Measurements from ENCODE around the gene MRTO4. TPM values are rescaled to one million over a fixed set of nuclear protein-coding genes. Genes with fewer than 3 reads are reported as not detected.
"Not testable (repeated sequence)": the region's sequence is repeated elsewhere in the genome, so short reads cannot be mapped to it uniquely, and the experiment has no call there.

The MRTO4 gene
- total RNA-seq, 1 donor from 2014 or later, result 10.8 TPM

DNA sequence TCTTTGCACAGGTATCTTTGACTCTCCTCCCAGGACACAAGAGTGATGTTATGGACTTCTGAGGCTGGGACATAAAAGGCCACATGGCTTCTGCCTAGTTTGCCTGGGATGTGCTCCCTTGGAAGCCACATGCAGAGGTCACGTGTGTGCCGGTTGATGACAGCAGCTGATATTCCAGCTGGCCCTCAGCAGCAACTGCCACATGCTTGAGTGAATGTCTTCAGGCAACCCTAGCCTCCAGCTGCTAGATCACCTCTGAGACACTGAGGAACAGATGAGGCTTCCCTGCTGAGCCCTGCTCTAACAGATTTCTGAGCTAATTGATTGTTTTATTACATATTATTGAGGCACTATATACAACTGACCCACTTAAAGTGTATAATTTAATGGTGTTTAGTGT is 48.6 kb downstream of the MRTO4 start:
- intact Hi-C loops (cut with DNase I), result no loop called here
- DNase-seq (no peak), ATAC-seq (ENCODE audit: poor library complexity) (no peak)

DNA sequence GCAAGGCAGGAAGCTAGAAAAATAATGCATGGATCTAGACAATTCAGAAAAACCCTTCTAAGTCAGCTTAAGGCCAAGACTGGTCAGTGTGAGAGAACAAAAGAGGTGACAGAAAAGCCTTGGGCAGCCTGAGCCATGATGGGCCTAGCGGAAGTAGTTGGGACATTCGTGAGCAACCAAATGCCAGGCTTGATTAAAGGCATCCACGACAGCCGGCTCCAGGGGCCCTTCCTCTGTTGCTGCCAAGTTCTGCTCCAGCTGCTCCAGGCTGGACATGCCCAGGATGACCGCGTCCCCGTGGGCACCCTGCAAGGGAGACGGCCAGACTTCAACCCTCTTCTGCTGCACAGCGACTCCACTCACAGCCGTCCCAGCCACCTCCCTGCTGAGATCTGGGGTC is 52.5 kb downstream of the MRTO4 start:
- DNase-seq; intact Hi-C loops (cut with DNase I); ATAC-seq (ENCODE audit: poor library complexity): not testable (repeated sequence)

DNA sequence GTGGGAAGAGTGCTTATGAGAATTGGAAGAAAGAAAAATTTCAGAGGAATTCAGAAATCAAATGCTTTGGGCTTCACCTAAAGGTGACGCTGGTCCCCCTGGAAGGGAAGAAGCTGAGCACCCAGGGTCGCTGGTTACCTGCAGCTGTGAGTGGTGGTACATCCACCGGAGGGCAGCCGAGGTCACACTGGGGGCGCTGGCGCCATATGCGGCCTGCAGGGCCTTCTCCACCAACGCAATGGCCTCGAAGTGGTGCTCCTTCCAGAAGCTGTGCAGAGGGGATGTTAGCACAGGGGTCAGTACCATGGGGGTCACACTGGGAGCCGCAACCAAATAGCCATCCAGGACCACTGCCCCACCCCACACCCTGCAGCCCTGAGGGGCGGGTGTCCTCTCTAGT is 54.3 kb downstream of the MRTO4 start:
- DNase-seq (no peak), ATAC-seq (ENCODE audit: poor library complexity) (no peak)
- intact Hi-C loops (cut with DNase I), result no loop called here

DNA sequence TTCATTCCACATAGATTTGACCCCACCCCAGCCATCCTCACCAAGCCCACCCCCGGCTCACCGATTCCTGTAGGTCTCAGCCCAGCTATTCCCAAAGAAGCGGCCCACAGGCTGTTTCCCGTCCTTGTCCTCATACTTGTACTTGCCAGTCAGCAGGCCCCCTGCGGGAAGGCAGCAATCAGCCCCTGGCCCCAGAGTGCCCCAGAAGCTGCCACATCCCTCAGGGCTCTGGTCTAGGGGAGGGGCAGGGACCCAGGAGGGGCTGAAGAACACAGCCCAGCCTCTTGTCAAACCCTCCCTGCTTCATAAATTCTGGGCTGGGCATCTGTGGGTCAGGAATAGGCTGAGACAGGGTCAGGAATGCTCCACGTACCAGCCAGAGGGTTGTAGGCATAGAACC is 55.3 kb downstream of the MRTO4 start:
- intact Hi-C loops (cut with DNase I), result no loop called here
- DNase-seq (no peak), ATAC-seq (ENCODE audit: poor library complexity) (no peak)

DNA sequence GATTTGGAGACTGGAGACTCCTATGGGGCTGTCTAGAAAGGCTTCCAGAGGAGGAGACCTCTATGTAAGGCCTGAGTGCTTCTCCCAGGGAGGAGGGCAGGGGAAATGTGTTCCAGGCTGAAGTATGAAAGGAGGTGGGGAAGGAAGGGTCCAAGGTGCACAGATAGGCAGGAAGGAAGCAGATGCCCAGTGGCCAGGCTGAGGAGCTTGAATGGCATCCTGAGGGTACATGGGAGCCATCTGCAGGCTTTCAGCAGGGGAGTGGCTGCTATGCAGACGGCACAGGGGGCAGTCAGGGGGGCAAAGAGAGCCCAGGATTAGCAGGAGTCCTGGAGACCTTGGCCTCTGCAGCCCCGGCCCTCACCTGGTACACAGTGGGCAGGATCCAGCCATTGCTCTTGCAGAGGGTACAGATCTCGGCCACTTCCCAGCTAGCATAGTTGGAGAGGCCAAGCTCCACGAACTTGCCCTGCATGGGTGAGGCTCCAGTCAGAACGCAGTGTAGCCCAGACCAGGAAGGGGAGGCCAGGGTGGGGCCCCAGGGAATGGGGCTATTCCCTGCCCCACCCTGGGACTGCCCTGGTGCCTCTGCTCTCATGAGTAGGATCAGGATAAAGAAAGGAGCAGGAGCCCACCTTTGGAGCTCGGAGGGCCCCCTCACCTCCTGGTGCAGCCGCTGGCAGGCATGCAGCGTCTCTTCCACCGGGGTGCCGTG is 56.3 kb downstream of the MRTO4 start:
- ATAC-seq (ENCODE audit: poor library complexity), result no peak
- intact Hi-C loops (cut with DNase I), result no loop called here
- no peak for DNase-seq

DNA sequence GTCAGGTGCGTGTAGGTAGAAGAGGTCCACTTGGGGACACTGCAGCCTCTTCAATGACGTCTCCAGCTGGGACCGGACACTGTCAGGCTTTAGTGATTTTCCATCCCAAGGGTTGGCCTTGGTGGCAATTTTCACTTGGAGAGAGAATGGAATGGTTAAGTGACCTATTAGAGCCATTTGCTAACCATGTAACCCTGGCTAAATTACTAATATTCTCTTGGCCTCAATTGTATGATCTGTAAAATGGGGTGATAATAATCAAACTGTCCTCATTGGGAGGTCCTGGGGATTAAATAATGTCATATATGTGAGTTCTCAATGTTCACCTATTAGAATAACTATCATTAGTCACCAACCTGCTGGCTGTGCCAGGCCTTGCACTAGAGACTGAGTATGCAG is 56.9 kb downstream of the MRTO4 start:
- ATAC-seq (ENCODE audit: poor library complexity) (no peak), DNase-seq (no peak)
- intact Hi-C loops (cut with DNase I), result no loop called here

DNA sequence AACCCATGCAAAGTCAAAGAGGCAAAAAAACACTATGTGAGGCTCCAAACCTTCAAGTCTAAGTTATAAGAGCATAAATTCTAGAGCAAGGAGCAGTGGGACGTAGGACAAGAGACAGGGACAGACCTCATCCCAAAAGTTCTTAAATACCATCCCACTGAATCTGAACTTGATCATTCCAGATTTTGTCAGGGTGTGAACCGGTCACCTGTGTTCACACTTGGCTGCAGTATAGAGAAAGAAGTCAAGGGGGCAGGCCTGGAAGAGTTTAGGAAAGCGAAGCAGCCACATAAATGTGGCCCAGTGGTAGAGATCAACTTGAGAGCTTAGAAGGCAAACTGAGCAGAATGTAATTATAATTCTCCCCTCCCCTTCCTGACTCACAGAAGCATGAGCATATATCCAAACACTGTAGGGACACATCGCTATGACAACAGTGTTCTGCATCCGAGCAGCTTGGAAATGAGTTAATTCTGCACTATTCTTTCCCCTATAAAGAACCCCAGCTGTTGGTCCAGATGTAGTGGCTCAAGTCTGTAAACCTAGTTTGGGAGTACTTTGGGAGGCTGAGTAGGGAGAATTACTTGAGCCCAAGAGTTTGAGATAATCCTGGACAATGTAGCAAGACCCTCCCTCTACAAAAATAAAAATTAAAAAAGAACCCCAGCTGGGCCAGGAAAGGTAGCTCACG is 57.7 kb downstream of the MRTO4 start:
- DNase-seq, result no peak

More for the DNA sequence above, 57.7 kb downstream of the MRTO4 start:
- no peak for ATAC-seq (ENCODE audit: poor library complexity)
- intact Hi-C loops (cut with DNase I), result no loop called here

Other genes with a start within 250 kb of the MRTO4 start
- gene UBR4, start 41.5 kb upstream of the MRTO4 start, total RNA-seq, result 58.1 TPM
- gene EMC1, start 281 bp upstream of the MRTO4 start, total RNA-seq, result 23.7 TPM
- not detected for gene AKR7A3, start 37.0 kb downstream of the MRTO4 start, total RNA-seq
- 40.6 TPM for gene AKR7A2, start 60.3 kb downstream of the MRTO4 start, total RNA-seq
- 5.8 TPM for gene SLC66A1, start 60.5 kb downstream of the MRTO4 start, total RNA-seq
- gene CAPZB, start 233.7 kb downstream of the MRTO4 start, total RNA-seq, result 222 TPM

Measured in Right ventricle myocardium superior (tissue), 1 donor.